ENCODE results near the gene NDUFS6.

DNA sequence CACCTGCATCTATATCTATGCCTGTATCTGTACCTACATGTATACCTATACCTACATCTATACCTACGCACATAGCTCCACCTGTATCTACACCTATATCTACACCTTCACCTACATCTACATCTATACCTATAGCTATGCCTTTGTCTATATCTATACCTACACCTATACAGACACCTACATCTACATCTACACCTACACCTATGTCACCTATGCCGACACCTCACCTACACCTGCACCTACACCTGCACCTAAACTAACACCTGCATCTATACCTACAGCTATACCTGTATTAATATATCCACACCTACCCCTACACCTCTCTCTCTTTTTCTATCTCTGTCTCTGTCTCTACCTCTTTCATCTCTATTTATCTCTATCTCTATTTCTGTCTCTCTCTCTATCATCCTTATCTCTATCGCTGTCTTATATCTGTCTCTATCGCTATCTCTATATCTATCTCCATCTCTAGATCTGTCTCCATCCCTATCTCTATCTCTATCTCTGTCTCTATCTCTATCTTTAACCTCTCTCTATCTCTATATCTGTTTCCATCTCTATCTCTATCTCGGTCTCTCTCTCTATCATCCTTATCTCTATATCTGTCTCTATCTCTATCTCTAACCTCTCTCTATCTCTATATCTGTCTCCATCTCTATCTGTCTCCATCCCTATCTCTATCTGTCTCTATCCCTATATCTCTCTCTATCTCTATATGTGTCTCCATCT, 43.7 kb downstream of the NDUFS6 start:
- TF ChIP-seq, protein P1, sequence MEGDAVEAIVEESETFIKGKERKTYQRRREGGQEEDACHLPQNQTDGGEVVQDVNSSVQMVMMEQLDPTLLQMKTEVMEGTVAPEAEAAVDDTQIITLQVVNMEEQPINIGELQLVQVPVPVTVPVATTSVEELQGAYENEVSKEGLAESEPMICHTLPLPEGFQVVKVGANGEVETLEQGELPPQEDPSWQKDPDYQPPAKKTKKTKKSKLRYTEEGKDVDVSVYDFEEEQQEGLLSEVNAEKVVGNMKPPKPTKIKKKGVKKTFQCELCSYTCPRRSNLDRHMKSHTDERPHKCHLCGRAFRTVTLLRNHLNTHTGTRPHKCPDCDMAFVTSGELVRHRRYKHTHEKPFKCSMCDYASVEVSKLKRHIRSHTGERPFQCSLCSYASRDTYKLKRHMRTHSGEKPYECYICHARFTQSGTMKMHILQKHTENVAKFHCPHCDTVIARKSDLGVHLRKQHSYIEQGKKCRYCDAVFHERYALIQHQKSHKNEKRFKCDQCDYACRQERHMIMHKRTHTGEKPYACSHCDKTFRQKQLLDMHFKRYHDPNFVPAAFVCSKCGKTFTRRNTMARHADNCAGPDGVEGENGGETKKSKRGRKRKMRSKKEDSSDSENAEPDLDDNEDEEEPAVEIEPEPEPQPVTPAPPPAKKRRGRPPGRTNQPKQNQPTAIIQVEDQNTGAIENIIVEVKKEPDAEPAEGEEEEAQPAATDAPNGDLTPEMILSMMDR (IDR thresholded peaks at IDR 0.05) = no peak
- no peak for TF ChIP-seq POLR2AphosphoS5 (IDR thresholded peaks at IDR 0.05; ENCODE audit: insufficient read depth in 1 of 2, low read depth in 1 of 2)

Measured in vagina (tissue), 2 donors.